WI38 (cell line): Measurements from ENCODE around the gene TIGAR.

Source experiments
- H3K4me3 ChIP-seq: 2 replicates; pipeline ENCODE4 v1.5.1; 2011; ENCODE audit warnings: low read depth, mild to moderate bottlenecking, control low read depth, low read length
- CTCF ChIP-seq: IDR thresholded peaks from 2 replicates; pipeline ENCODE4 v1.5.1; 2012; ENCODE audit warnings: low read depth, mild to moderate bottlenecking, control low read depth, low read length

TIGAR gene

GRCh38 chr12:4311776-4312175 lies 9.2 kb upstream of the TIGAR start:
- no peak for TF ChIP-seq CTCF
- H3K4me3 ChIP-seq: no peak overlapping the region

- no peak for TF ChIP-seq CTCF
- H3K4me3 ChIP-seq: no peak overlapping the region
Observed at GRCh38 chr12:4312251-4312650, 8.8 kb upstream of the TIGAR start.

GRCh38 chr12:4320497-4320852 lies 538 bp upstream of the TIGAR start:
- peak overlapping the region; percentile 97 for H3K4me3 ChIP-seq
- TF ChIP-seq CTCF: no peak

- TF ChIP-seq CTCF: no peak
- H3K4me3 ChIP-seq: peak overlapping the region; percentile 97; the same call in 1 of the 2 replicates
Observed at GRCh38 chr12:4322726-4323125, 1.7 kb downstream of the TIGAR start.

- TF ChIP-seq CTCF: no peak
- no peak overlapping the region for H3K4me3 ChIP-seq
Observed at GRCh38 chr12:4323396-4323795, 2.4 kb downstream of the TIGAR start.

GRCh38 chr12:4324366-4324765 lies 3.4 kb downstream of the TIGAR start:
- H3K4me3 ChIP-seq: no peak overlapping the region
- TF ChIP-seq CTCF: no peak

GRCh38 chr12:4325966-4326365 lies 5.0 kb downstream of the TIGAR start:
- no peak for TF ChIP-seq CTCF
- no peak overlapping the region for H3K4me3 ChIP-seq

GRCh38 chr12:4327293-4327692 lies 6.3 kb downstream of the TIGAR start:
- TF ChIP-seq CTCF: no peak
- no peak overlapping the region for H3K4me3 ChIP-seq
